Transverse colon (tissue), 4 donors: ENCODE measurements around the gene SLC1A3. TPM values are rescaled to one million over a fixed set of nuclear protein-coding genes. Genes with fewer than 3 reads are reported as not detected.

Source experiments
- DNase-seq: peaks from one replicate; pipeline ENCODE4 v3.0.0-alpha.2; 2019
- H3K27ac ChIP-seq, 4 donors: fragments of 200-600 bp; sonication (generic); 2 replicates each; pipeline ENCODE4 v1.5.1; 2016 to 2018; ENCODE audit warnings: inconsistent platforms in 4 of 4
- H3K27me3 ChIP-seq: fragments of 200-600 bp; sonication (generic); 2 replicates; pipeline ENCODE4 v1.5.1; 2017; ENCODE audit warnings: inconsistent platforms
- H3K36me3 ChIP-seq, 4 donors: fragments of 200-600 bp; sonication (generic); 2 replicates each; pipeline ENCODE4 v1.5.1; 2017 to 2019; ENCODE audit warnings: inconsistent platforms in 4 of 4
- H3K4me1 ChIP-seq, 4 donors: fragments of 200-600 bp; sonication (generic); 2 replicates each; pipeline ENCODE4 v1.5.1; 2017 to 2020; ENCODE audit warnings: inconsistent platforms in 4 of 4
- H3K4me3 ChIP-seq, 4 donors: fragments of 200-600 bp; sonication (generic); 1 replicate in 1 of 4; 2 replicates in 3 of 4; pipeline versions ENCODE4 v1.5.1 to v1.6.1; 2017 to 2019; ENCODE audit warnings: inconsistent platforms in 4 of 4
- H3K9me3 ChIP-seq, 2 donors: fragments of 200-600 bp; sonication (generic); 2 replicates each; pipeline ENCODE4 v1.5.1; 2017 to 2019; ENCODE audit warnings: inconsistent platforms in 2 of 2
- EP300 ChIP-seq: sonication (generic); formaldehyde crosslinking; IDR thresholded peaks from one replicate; pipeline ENCODE4 v1.6.1; 2017; ENCODE audit warnings: antibody characterized with exemption, low read depth
- POLR2A ChIP-seq: fragments of 450-650 bp; IDR thresholded peaks from one replicate; pipeline ENCODE4 v1.6.1; 2016; ENCODE audit warnings: antibody characterized with exemption, mild to moderate bottlenecking, moderate library complexity
- POLR2AphosphoS5 ChIP-seq, 3 donors: sonication (generic); formaldehyde crosslinking; IDR thresholded peaks; one replicate each; pipeline ENCODE4 v1.6.1; 2016; ENCODE audit warnings: antibody characterized with exemption in 3 of 3
- WGBS, 2 donors: methylation state at CpG; one replicate each; pipeline ENCODE4 v1.1.5; 2018; ENCODE audit warnings: low coverage in 1 of 2; 5-methylcytosine and 5-hydroxymethylcytosine counted together
- in situ Hi-C, 4 donors: fragments of 200-750 bp; cut with MboI; loops; one replicate each; pipeline versions ENCODE4 v1.15.0 to v1.15.1; 2017; ENCODE audit warnings: low sequenced_read_pairs in 3 of 4, low pct_ligation_motif_present in 1 of 4, low pct_unique_long_range_greater_than_20kb in 1 of 4
- intact Hi-C: fragments of 100-400 bp; cut with DNase I; formaldehyde crosslinking; loops from one replicate; pipeline ENCODE4 v1.15.1; 2023; ENCODE audit warnings: low total_unique reads
- total RNA-seq, 4 donors: library from RNA; depleted of rRNA; stranded (reverse); fragments of >200 nt; gene quantifications; one replicate each; pipeline ENCODE4 v1.1.0, GENCODE V29; 2016
- TF ChIP-seq, protein P1 (sequence below), 5 experiments: fragments of 200-600 bp in 3 of 5; fragments of 450-650 bp in 2 of 5; sonication (generic) in 3 of 5; IDR thresholded peaks; 1 replicate in 2 of 5; 2 replicates in 3 of 5; pipeline ENCODE4 v1.5.1; 2016 to 2017; ENCODE audit warnings: antibody characterized with exemption in 5 of 5, inconsistent platforms in 3 of 5, mild to moderate bottlenecking in 2 of 5, moderate library complexity in 1 of 5

The SLC1A3 gene
- total RNA-seq, 4 donors from 2014 or later: 0.20 to 16.0 (median 4.1) TPM

DNA sequence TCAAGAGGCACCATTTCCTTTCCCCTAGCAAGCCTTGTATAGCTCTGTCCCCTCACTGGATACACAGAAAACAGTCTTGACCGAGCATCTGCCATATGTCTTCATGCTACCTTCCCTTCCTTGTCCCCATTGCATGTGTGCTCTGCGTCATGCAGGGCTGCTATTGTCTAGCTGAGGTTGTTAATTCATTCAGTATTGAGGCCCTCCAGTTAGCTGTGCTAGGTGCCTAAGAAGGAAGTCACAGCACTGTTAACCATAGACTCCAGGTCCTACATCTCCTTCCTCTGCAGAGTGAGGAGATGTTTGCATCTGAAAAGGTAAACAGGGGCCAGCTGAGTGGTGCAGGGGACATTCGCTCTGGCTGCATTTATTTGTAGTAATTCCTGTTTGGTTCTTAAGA lies 48.2 kb downstream of the SLC1A3 start:
- H3K4me3 ChIP-seq: no peak overlapping the region
- H3K4me1 ChIP-seq: peaks cover 0 to 5% (median 2%) of the 10 kb centered on the region in 4 donors
- intact Hi-C loops (no loop called here), in situ Hi-C loops (no loop called here)
- no peaks in the 10 kb centered on the region for H3K27me3 ChIP-seq
- 80 to 81% methylated on average over 3 of the region's 3 CpGs for WGBS, 2 donors
- DNase-seq: no peak
- H3K36me3 ChIP-seq: no peaks in the 10 kb centered on the region
- no peak overlapping the region for H3K27ac ChIP-seq
- no peaks in the 10 kb centered on the region for H3K9me3 ChIP-seq
- TF ChIP-seq POLR2AphosphoS5 (IDR thresholded peaks at IDR 0.05): no peak
- TF ChIP-seq EP300: no peak
- no peak for TF ChIP-seq POLR2A

DNA sequence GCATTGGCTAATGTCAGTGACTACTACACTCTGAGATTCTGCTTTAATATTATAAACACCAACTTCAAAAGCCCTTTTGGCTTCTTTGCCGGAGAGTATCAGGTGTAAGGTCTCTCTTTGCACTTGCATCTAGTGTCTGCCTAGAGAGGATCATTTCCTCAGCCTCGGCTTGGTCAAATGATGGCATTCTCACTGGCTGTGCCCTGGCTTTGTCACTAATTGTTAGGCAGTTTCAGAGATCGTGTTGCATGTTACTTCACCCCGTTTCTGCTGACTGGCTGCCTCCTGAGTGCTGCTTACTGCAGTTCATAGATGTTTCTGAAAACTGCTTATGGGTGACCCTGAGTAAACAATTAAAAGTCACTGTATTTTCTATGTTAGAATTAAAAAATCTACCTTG lies 48.8 kb downstream of the SLC1A3 start:
- WGBS, 2 donors: 45 to 47% methylated on average over 3 to 4 of the region's 4 CpGs
- Histone ChIP-seq H3K27ac (no peak overlapping the region), H3K4me3 (no peak overlapping the region), H3K36me3 (no peaks in the 10 kb centered on the region), H3K4me1 (peaks cover 0 to 5% (median 2%) of the 10 kb centered on the region in 4 donors), H3K9me3 (no peaks in the 10 kb centered on the region), H3K27me3 (no peaks in the 10 kb centered on the region)
- intact Hi-C loops: no loop called here
- TF ChIP-seq POLR2A: no peak
- TF ChIP-seq POLR2AphosphoS5 (IDR thresholded peaks at IDR 0.05): no peak
- TF ChIP-seq, protein P1, sequence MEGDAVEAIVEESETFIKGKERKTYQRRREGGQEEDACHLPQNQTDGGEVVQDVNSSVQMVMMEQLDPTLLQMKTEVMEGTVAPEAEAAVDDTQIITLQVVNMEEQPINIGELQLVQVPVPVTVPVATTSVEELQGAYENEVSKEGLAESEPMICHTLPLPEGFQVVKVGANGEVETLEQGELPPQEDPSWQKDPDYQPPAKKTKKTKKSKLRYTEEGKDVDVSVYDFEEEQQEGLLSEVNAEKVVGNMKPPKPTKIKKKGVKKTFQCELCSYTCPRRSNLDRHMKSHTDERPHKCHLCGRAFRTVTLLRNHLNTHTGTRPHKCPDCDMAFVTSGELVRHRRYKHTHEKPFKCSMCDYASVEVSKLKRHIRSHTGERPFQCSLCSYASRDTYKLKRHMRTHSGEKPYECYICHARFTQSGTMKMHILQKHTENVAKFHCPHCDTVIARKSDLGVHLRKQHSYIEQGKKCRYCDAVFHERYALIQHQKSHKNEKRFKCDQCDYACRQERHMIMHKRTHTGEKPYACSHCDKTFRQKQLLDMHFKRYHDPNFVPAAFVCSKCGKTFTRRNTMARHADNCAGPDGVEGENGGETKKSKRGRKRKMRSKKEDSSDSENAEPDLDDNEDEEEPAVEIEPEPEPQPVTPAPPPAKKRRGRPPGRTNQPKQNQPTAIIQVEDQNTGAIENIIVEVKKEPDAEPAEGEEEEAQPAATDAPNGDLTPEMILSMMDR (IDR thresholded peaks at IDR 0.05): no peak
- no peak for TF ChIP-seq EP300
- in situ Hi-C loops: no loop called here
- DNase-seq: no peak

DNA sequence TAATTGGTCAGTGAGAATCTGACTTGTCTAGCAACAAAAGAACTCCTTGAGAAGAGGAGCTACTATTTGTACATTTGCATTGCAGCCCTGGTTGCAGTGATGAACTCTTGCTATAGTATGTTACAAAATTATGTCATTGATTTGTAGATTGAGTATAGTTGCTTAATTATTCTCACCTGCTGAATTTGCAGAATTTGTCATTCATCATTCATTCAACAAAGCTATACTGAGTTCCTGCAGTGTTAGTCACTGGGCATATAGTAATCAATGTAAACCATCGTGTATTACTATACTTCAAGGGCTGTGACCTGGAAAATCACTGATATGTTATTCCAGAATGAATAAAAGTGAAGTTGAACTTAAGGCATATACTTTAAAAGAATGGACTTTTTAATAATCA lies 50.1 kb downstream of the SLC1A3 start:
- Histone ChIP-seq H3K27me3 (no peaks in the 10 kb centered on the region), H3K27ac (no peak overlapping the region), H3K4me3 (no peak overlapping the region), H3K9me3 (no peaks in the 10 kb centered on the region), H3K36me3 (no peaks in the 10 kb centered on the region), H3K4me1 (peaks cover 0 to 5% (median 2%) of the 10 kb centered on the region in 4 donors)
- intact Hi-C loops (no loop called here), in situ Hi-C loops (no loop called here)
- no peak for DNase-seq
- WGBS, 2 donors: 73 to 82% methylated on average over 1 of the region's 1 CpG
- TF ChIP-seq, protein P1 (IDR thresholded peaks at IDR 0.05): no peak
- TF ChIP-seq POLR2A: no peak

DNA sequence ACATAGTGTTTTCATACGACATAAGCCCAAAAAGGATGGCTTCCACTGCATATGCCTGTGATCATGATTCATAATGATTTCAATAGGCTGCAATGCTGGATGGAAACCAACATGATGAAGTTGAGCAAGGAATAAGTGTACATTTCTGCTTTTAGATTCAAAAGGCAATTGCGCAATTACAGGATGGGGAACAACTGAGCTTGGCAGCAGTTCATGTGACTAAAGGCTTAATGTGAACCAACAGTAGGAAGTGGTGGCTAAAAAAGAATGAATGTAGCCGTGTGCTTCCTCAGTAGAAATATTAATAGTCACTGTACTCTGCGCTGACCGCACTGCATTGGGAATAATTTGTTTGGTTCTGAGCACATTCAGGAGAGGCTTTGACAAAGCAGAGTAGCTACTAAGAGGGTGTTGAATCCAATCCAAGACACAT lies 51.2 kb downstream of the SLC1A3 start:
- Histone ChIP-seq H3K4me1 (peaks cover 0 to 5% (median 2%) of the 10 kb centered on the region in 4 donors), H3K9me3 (no peaks in the 10 kb centered on the region), H3K4me3 (no peak overlapping the region), H3K27ac (peak overlapping the region in 3 of 4 donors; percentile 27 to 54 (median 53)), H3K36me3 (no peaks in the 10 kb centered on the region), H3K27me3 (no peaks in the 10 kb centered on the region)
- TF ChIP-seq, protein P1 (IDR thresholded peaks at IDR 0.05): no peak
- TF ChIP-seq POLR2AphosphoS5 (IDR thresholded peaks at IDR 0.05) (peak in 2 of 3 donors; percentile 41 to 62), POLR2A (no peak), EP300 (peak; percentile 7)
- in situ Hi-C loops: no loop called here
- intact Hi-C loops: no loop called here
- DNase-seq: no peak
- 23 to 40% methylated on average over 3 to 5 of the region's 5 CpGs for WGBS, 2 donors
